GM18507 (cell line): ENCODE results near the gene ANTXRL.
"Not testable (repeated sequence)": the region's sequence is repeated elsewhere in the genome, so short reads cannot be mapped to it uniquely, and the experiment has no call there.

Experiments
- DNase-seq: peaks from one replicate; pipeline ENCODE4 v3.0.0; 2011; ENCODE audit warnings: low read depth; ENCODE audit not compliant: insufficient read length; ENCODE audit errors: extremely low spot score
- FAIRE-seq: peaks from 2 replicates; lab custom pipeline; 2011; peaks lifted over from hg19 to GRCh38; lab: Jason Lieb, UNC

ANTXRL gene

DNA sequence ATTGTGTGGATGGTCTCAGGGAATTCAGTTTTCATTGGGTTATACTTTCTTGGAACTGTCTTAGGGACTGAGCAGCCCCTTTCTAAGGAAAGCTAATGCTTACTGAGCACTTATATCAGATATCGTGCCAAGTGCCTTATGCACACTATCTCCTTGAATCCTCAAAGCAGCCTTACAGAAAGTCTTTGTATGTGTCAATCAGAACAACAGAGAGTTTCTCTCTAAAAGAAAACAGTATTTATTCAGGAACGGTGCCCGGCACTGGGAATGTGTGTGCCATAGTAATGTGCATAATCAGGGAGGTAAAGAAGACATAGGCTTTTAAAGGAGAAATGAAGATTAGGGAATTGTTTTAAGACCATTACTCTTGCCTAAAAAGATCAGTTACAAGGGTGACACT, 17.3 kb downstream of the ANTXRL start:
- DNase-seq (no peak), FAIRE-seq (no peak)

DNA sequence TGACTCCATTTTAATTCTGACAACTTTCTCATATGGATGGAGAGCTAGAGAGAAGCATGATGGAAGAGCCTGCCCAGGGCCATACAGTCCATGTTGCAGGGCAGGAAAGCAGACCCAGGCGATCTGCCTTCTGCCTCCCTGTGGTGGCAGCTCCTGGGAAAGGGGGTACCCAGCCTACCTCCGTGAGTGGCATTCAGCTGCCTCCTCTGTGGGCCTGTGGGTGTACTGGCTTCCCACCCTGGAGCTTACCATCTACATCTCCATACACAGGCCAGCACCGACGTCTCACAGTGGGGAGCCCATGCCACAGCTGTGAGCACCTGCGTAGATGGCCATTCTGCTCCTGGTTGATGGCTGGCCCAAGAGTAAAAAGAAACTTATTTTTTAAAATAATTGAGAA, 17.9 kb downstream of the ANTXRL start:
- FAIRE-seq, DNase-seq: not testable (repeated sequence)

DNA sequence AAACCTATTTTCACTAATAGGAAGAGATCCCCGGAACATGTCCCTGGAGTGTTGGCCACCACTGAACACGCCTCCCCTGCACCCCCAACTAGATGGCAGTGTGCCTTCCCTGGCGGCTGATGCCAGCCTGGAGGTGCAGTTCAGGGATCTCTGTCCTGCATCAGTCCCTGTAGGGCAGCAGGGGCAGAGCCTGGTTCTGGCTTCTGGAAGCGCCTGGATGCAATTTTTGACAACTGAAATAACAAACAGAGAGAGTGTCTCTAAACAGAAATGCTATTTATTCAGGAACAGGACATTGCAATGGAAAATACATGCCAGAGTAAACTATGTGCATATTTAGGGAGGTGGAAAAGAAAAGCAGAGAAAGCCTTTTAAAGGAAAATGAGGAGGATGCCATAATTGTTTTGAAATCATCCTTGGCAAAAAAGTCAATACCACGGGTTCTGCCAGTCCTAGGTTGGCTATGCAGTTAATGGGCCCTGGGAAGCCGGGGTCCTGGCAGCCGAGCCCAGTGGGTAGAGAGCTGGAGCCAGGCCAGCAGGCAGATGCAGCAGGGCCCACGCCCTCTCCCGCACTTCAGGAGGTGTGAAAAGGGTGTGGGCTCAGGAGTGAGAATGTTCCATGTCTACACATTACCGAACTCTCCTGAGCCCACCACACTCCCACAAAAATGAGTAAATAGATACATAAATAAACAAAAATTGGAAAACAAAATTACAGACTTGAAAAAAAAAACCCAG, 18.5 kb downstream of the ANTXRL start:
- no peak for DNase-seq
- FAIRE-seq: no peak

DNA sequence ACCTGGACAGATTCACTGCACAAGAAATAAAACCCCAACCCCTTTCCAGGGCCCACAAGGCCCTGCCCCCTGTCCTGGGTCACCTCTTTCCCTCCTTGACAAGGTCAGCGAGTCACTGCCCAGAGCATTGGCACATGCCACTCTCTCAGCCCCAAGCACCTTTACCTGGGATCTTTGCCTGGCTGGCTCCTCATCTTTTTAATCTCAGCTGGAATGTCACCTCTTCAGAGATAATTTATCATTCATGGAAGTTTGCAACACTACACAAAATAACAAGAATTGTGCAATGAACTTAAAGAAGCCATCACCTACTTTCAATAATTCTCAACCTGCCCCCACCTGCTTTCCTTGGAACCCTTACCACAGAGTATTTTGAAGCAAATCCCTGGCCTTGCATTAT, 19.2 kb downstream of the ANTXRL start:
- DNase-seq (no peak), FAIRE-seq (no peak)

DNA sequence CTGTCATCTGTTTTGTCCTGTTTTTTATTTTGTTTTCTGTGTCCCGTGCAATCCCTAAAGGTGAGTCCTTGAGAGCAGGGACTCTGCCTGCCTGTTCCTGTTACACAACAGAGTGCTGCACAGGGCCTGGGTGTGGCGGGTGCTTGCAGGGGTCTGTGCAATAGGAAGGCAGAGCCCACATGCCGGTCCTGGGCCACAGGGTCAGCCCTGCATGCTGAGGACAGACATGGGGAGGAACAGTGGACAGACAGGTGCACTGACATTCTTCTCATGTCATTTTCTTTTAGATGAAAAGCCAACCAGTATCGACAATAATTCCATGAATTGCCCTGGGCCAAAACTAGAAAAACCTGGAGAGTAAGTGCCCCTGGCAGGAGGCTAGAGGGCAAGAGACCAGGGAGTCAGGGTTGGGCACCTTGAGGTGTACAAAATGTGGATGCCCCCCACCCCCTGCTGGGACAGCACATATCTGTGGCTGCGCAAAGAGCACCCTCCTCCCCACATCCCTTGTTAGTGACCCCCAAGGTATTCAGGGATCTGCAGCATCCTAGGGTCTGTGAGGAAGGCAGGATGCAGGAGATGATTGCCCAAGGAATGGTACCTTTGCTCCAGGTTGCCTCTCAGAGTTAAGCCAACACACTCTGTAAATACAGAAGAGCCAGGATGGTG, 19.9 kb downstream of the ANTXRL start:
- no peak for FAIRE-seq
- DNase-seq: no peak

DNA sequence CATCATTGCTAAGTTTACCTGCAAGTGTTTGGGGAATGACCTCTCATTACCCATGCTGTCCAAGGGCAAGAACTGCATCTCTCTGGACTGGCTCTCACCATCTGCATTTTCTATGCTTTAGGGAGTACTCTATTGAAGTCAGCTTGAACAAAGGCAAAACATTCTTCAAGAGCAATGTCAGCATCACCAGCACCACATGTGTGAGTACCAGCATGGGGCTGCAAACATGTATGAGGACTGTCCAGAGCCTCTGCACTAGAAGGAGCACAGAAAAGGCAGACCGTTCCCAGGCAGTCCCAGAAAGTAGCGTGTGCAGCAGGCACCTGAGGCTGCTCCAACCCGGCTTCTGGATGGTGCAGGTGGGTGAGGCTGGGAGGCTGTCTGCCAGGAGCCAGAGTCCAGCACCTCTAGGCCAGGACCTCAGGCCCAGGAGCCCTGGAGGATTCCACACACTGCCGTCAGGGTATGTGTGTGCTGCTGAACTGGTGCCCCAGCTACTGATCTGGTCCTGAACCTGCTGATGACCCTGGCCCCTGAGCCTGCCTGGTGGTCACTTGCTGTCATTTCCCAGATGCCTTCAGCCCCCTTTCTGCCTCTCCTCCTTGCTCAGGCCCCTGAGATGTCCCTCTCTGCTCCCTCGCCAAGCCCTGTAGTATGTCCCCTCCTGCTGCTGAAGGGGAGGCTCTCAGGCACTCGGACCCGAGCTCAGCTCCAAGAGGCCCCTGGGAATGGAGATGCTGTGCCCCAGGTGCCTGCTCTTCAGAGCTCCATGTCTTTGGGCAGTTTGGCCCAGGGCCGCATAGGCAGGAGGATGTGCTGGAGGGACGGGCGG, 20.7 kb downstream of the ANTXRL start:
- FAIRE-seq (no peak), DNase-seq (no peak)

DNA sequence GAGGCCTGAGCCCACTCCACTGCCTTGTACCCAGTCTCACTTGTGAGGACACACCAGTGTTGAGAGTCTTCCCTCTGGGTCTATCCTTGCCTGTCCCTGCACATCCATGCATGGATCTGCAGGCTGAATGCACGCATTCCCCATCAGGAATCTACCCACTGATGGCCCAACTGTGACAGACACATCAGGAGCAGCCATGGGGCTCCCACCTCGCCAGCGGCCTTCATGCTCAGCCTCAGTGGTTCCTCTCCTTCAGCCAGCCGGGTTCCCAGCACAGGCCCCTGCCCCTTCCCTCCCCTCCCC, 21.3 kb downstream of the ANTXRL start:
- FAIRE-seq: no peak
- DNase-seq: no peak

DNA sequence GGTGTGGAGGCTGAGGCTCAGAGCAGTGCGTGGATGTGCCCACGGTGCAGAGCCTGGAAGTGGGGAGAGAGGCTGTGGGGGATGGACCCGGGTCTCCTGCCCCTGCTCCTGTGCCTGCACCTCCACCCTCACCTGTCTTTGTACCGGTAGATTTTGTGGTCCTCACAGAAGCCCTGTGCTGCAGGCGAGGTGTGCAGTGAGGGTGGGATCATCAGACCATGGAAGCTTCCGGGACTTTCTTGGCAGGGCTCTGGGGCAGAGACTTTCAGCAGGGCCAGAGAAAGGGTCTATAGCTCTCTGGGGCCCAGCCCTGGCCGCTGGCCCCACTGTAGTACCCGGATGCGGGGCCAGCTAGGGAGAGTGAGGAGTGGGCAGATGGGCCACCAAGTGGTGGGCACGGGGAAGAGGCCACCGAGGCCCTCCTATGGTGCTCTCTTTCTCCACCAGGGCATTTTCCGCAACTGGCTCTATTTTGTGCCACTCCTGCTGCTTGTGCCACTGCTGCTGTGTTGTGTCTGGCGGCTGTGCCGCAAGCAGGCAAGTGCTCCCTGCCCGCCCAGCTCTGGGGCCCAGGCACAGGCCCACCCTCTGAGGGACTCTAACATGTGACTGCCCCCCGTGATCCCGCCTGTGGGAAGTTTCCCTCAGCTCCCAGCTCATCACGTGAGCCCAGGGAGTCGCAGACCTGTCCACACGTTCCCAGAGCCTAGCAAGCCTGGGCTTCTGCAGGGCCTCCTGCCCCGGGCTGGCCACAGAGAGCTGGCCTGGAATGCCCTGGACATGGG, 22.1 kb downstream of the ANTXRL start:
- DNase-seq (no peak), FAIRE-seq (no peak)

DNA sequence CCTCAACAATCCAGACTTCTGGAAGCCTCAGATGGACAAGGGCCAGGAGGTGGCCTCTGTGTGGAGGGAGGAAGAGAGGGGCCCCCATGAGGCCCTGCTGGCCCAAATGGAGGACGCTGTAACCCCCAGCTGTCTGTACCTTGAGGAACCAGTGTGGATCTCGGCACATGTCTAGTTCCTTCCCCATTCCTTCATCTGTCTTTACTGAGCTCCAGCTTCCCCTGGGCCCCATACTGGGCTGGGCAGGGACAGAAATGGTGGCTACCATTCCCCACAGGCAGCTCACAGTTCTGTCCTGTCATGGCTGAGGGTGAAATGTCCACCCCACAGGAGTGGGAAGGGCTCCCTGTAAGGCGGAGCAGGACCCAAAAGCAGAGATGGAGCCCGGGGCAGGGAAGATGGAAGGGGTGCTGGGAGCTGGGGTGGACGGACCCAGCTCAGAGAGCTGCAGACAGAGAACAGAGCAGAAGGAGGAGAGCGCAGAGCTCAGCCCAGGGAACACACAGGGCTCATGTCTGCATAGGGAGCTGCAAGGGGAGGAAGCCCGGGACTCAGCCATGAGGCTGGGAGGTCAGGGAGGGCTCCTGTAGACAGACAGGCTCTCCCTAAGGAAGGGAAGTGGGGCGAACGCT, 22.8 kb downstream of the ANTXRL start:
- FAIRE-seq (no peak), DNase-seq (no peak)

DNA sequence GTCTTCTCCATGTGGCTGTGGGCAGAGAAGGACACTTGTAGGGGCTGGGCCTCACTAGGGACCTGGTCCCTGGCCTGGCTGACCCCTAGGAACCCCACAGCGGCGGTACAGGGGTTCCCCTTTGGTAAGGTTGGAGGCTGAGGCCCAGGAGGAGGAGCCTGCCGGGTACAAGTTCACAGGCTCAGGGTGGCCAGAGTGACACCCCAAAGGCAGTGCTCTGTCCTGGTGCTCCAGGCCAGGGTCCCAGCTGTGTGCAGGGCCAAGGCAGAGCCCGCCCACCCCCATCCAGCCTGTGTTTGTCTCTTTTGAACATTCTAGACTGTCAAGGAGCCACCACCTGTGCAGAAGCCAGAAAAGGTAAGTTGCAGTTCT, 23.3 kb downstream of the ANTXRL start:
- no peak for FAIRE-seq

DNA sequence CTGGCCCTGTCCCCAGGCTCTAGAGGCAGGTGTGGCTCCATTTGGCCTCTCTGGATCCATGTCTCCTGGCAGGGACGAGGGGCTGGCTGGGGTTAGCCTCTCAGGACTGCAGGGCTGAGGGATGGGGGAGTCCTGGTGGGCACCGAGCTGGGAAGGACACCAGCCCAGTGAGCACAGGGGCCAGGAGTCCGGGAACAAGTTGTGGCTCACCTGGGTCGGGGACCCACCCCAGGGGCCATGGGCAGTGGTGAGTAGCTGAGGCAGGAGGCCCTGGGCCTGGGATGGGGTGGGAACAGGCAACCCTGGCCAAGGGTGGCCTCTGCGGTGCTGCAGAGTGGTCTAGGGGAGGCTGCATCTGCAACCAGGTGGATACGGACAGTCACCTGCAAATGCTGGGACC, 24.1 kb downstream of the ANTXRL start:
- no peak for FAIRE-seq
- no peak for DNase-seq

More for the DNA sequence above, 23.3 kb downstream of the ANTXRL start:
- DNase-seq: no peak

DNA sequence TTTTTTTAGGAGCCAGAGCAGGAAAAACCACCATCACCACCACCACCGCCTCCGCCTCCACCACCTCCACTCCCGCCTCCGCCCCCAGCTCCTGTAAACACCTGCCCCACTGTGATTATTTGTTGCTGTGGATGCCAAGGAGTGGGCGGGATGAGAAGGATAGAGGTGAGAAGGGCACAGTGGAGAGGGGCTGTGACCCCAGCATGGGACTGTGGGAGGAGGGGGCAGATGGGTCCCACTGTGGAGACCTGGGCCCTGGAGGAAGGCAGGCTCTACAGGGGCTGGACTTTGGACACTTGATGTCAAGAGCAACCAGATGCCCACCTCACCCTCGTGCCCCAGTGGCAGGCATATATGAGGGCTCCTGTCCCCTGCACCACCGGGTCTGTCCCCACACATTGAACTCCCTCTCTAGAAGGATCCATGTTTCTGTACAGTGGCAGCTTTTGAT, 24.7 kb downstream of the ANTXRL start:
- no peak for FAIRE-seq

DNA sequence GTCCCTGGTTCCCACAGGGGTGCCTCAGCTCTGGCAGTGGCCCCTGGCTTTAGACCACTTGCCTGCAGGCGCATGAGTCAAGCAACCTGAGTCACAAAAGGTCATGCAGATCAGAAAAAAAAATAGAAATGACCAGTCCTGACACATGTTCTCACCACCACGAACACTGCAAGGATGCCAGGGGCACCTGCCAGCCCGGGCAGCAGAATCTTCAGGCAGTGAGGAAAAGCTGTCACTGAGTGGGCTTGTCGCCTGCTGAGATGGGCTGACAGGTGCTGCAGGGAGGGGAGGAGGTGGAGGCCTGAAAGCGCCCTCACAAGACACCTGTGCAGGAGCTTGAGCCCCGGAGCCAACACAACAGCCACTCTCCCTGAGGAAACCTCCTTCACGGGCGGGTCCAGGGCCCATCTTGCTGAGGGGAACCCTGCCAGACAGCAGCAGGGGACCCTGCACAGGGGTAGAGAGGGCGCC, 25.2 kb downstream of the ANTXRL start:
- DNase-seq, FAIRE-seq: not testable (repeated sequence)

More for the DNA sequence above, 24.7 kb downstream of the ANTXRL start:
- no peak for DNase-seq

DNA sequence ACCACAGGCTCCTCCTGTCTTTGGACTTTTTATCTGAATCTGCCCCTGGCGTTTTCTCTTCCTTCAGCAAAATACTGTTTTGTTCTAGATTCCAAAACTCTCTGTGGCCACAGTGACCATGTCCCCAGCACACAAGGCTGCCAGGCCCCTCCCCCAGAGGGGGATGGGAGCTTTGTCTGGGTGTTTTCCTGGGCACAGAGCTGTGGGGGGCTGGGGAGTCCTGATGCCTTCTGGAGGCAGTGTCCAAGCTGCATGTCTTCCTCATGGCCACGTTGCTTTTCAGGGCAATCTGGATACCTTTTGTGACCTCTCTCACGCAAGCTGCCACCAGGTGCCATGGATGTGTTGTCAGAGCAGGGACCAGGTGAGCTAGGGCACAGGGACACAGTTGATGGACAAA, 26.2 kb downstream of the ANTXRL start:
- FAIRE-seq: no peak

DNA sequence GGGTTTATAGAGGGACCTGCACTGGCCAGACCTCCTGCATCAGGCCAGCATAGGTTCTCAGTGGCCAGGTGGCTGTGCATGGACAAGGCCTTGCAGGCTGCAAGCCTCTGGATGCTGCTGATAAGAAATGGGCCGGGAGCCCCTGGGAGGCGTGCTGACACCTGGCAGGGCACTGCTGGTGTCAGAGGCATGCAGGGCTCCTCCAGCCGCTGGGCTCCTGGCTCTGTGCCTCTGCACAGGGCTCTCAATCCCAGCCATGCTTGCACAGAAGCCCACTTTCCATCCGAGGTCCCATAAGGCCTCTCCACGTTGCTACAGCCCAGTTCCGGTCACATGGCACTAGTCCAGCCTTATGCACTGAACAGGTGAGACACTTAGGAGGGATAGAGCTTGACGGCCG, 27.3 kb downstream of the ANTXRL start:
- no peak for DNase-seq
- FAIRE-seq: no peak

More for the DNA sequence above, 26.2 kb downstream of the ANTXRL start:
- DNase-seq: no peak

DNA sequence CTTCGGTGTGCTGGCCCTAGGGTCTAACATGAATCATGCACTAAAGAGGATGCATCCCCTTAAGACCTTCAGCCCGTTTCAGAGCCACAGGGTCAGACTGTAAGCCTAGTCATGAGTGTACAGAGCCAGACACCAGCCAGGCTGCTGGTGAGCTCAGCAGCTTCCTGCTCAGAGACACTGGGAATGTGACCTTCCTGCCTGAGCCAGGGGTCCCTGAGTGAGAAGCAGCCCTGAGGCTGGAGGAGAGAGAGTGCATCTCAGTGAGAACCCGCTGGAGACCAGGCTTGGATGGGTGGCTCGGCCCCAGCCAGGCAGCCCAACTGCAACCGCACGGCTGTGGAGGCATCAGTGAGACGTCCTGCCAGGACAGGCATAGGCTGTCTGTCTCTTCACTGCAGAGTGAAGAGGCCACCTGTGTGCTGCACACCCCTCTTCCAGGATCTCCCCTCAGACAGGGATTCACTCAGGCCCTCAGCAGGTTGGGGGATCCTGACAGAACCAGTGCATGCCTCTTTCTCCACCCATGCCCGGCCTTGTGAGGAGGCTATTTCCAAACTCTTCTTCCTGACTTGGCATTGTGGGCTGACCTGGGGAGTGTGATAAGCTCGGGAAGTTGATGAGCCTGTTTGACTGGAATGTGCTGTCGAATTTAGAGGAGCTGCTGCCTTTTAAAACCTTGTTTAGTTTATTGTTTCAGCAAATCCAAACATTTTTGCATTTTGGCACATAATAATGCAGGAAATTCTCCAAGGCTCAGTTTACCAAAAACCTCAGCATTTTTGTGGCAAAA, 28.5 kb downstream of the ANTXRL start:
- FAIRE-seq, DNase-seq: not testable (repeated sequence)

DNA sequence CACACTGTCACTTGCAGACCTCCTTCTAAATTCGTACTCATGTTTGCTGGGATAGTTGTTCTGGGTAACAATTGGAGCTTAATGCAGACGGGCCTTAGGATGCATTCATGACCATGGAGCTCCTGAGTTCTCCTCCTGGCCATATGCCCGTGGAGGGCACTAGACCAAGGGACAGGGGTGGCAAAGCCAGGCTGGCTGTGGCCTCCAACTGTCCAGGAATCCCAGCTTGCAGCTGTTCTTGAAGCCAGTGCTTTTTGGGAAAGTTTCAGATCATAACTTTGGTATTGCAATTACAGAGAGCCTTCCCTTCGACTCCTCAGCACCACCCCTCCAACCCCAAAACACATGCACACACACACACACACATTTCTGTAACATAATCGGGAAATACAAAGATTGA, 30.6 kb downstream of the ANTXRL start:
- FAIRE-seq (no peak), DNase-seq (no peak)

DNA sequence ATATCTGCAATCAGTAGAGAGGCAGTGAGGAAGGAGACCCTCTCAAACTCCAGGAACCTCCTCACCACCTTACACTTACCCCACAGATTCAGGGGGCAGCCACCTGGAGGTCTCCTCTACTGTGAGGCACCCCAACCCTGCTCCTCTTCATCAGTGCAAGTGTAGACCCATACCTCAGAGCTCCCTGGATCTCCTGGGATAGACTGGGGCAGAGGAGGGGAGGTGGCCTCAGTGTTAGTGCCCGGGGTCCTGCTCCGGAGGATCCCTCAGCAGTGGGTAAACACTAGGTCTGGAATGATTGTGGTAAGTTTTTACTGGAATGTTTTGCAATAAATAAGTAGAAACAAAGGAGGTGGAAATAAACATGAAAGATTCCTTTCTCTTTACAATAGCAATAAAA, 31.1 kb downstream of the ANTXRL start:
- DNase-seq (no peak), FAIRE-seq (no peak)
